Urinary bladder (tissue), 4 donors: ENCODE results near the gene ANTXR2. TPM values are rescaled to one million over a fixed set of nuclear protein-coding genes. Genes with fewer than 3 reads are reported as not detected.
"Not testable (repeated sequence)": the region's sequence is repeated elsewhere in the genome, so short reads cannot be mapped to it uniquely, and the experiment has no call there.

Experiments
- DNase-seq: peaks from one replicate; pipeline ENCODE4 v3.0.0-alpha.2; 2015; ENCODE audit errors: extremely low spot score
- H3K27ac ChIP-seq: one replicate; pipeline ENCODE4 v1.5.1; 2013; ENCODE audit warnings: low read depth, mild to moderate bottlenecking, moderate library complexity
- H3K36me3 ChIP-seq: one replicate; pipeline ENCODE4 v1.6.1; 2013; ENCODE audit warnings: mild to moderate bottlenecking, moderate library complexity; ENCODE audit not compliant: insufficient read depth
- H3K4me1 ChIP-seq: one replicate; pipeline ENCODE4 v1.6.1; 2013; ENCODE audit warnings: mild to moderate bottlenecking, moderate library complexity; ENCODE audit not compliant: insufficient read depth
- H3K4me3 ChIP-seq: one replicate; pipeline ENCODE4 v1.5.1; 2013; ENCODE audit warnings: low read depth, low read length
- WGBS: extraction: QIAGEN DNeasy Blood & Tissue Kit; methylation state at CpG from one replicate; pipeline ENCODE4 v1.1.7; 2013; 5-methylcytosine and 5-hydroxymethylcytosine counted together
- polyA plus RNA-seq: library from polyadenylated mRNA; stranded (reverse); fragments of 200-250 nt; gene quantifications from one replicate; pipeline ENCODE4 v1.2.3, GENCODE V29; 2013
- total RNA-seq: library from RNA; depleted of rRNA; stranded (reverse); fragments of >200 nt; gene quantifications from one replicate; pipeline ENCODE4 v1.2.3, GENCODE V29; 2014
- donor health status: healthy with polysubstance abuse.
- donor health status: healthy.

The ANTXR2 gene
- total RNA-seq, result 149 TPM
- 133 TPM for polyA plus RNA-seq

DNA sequence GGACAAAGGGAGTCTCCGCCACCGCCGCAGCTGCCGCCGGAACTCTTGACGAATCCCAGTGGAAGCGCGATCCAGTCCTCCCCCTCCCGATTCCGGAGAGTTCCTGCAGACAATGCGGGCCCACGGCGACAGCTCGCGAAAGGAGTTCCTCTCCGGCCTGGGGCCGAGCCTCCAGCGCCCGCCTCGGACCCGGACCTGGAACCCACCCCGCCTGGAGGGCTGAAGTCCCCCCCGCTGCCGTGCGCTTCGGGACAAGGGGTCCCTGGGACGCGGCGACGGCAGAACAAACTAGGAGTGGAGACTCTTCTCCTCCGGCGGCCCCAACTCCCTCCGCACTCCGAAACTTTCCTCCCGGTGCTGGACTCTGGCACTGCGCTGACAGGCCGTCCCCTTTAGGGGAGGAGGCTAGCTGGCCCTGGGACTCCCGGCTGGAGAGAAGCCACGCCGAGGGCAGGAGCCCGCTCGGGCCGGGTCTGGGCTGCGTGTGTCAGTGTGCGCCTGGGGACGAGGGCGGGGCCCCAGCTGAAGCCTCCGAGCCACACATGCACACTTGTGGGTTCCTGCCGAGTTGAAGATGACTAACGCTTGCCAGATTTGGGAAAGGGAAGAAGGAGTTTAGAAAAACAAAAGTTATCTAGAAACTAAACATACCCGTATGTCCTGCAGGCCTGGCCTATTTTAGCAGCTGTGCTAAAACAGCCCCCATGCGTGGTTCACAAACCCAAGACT is at the start of gene ANTXR2:
Gene ANTXR2 (minus strand): TSS at position 486 of the 729 bp plus-strand sequence. CDS start 669 bp downstream, outside the sequence.
- WGBS, result under 1% methylated on average over 52 of the region's 52 CpGs
- H3K4me3 ChIP-seq, result peak within 1 kb of the TSS; percentile 83
- peak within 1 kb of the TSS; percentile 91 for H3K27ac ChIP-seq
- H3K36me3 ChIP-seq, result no peaks in the 10 kb centered on the region
- H3K4me1 ChIP-seq, result no peaks in the 10 kb centered on the region
- peak; percentile 58 for DNase-seq

DNA sequence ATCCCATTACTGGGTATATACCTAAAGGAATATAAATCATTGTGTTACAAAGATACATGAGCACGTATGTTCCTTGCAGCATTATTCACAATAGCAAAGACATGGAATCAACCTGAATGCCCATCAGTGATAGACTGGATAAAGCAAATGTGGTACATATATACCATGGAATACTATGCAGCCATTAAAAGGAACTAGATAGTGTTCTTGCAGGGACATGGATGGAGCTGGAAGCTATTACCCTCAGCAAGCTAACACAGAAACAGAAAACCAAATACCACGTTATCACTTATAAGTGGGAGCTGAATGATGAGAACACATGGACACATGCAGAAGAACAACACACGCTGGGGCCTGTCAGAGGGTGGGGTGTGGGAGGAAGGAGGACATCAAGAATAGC is 48.8 kb upstream of the ANTXR2 start:
- not testable (repeated sequence) for DNase-seq, H3K4me1 ChIP-seq, H3K4me3 ChIP-seq, H3K27ac ChIP-seq, H3K36me3 ChIP-seq
- 96% methylated on average over 3 of the region's 3 CpGs for WGBS

DNA sequence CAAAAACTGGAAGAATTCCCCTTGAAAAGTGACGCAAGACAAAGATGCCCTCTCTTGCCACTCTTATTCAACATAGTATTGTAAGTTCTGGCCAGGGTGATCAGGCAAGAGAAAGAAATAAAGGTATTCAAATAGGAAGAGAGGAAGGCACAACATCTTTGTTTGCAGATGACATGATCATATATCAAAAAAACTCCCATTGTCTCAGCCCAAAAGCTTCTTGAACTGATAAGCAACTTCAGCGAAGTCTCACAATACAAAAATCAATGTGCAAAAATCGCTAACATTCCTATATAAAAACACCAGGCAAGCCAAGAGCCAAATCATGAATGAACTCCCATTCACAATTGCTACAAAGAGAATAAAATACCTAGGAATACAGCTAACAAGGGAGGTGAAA is 46.6 kb upstream of the ANTXR2 start:
- H3K36me3 ChIP-seq, H3K4me1 ChIP-seq, DNase-seq, H3K27ac ChIP-seq, H3K4me3 ChIP-seq: not testable (repeated sequence)
- WGBS, result 91% methylated on average over 3 of the region's 3 CpGs

DNA sequence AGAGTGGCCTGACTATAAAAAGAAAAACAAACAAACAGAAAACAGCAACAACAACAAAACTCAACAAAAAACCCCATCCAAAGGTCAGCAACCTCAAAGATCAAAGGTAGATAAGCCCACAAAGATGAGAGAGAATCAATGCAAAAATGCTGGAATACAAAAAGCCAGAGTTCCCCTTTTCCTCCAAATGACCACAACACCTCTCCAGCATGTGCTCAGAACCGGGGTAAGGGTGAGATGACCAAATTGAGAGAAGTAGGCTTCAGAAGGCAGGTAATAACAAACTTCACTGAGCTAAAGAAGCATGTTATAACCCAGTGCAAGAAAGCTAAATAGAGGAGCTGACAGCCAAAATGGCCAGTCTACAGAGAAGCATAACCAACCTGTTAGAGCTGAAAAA is 43.5 kb upstream of the ANTXR2 start:
- WGBS, result 75% methylated on average over 1 of the region's 1 CpG
- no peaks in the 10 kb centered on the region for H3K4me1 ChIP-seq
- no peaks in the 10 kb centered on the region for H3K36me3 ChIP-seq
- DNase-seq, result no peak
- H3K27ac ChIP-seq, result no peak overlapping the region
- no peak overlapping the region for H3K4me3 ChIP-seq

DNA sequence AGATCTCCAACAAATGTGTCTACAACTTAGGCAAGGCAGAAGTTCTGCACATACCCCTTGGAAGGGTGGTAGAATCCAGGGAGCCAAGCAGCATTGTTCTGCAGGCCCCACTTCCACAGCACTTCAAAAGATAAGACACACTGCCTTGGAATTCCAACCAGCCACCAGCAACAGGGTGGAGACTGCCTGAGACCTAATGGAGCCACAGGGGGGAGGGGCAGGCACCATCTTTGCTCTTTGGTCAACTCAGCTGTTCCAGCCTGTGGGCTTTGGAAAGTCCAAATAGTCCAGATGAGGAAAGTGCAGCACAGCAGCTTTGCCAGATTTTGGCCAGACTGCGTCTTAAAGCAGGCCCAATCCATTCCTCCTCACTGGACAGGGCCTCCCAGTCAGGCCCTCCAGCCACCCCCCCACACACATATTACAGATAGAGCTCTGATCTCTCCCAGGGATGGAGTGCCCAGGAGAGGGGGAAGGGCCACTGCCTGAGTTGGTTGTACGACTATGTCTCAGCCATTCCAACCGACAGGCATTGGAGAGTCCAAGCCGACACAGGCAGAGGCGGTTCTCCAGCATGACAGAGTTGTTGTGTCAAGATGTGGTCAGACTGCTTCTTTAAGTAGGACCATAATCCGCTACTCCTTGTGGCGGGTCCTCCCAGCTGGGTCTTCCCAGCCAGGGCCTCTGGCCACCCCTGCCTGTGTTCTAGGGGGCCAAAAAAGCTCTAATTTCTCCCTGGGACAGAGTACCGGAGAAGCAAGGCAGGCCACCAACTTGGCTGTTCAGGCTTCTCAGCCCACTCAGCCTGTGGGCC is 42.5 kb upstream of the ANTXR2 start:
- no peak for DNase-seq
- 99% methylated on average over 8 of the region's 8 CpGs for WGBS
- no peak overlapping the region for H3K4me3 ChIP-seq
- no peak overlapping the region for H3K27ac ChIP-seq
- H3K36me3 ChIP-seq, result no peaks in the 10 kb centered on the region
- no peaks in the 10 kb centered on the region for H3K4me1 ChIP-seq

DNA sequence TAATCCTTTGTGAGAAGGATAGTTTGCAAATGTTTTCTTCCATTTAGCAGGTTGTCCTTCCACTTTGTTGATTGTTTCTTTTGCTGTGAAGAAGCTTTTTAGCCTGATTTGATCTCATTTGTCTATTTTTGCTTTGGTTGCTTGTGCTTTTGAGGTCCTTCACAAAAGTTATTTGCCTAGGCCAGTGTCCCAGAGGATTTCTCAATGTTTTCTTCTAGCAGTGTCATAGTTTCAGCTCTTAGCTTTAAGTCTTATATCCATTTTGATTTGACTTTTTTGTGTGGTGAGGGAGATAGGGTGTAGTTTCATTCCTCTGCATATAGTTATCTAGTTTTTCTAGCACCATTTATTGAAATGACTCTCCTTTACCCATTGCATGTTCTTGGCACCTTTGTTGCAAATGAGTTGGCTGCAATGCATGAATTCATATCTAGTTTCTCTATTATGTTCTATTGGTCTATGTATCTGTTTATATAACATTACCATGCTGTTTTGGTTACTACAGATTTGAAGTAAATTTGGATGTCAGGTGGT is 41.8 kb upstream of the ANTXR2 start:
- Histone ChIP-seq H3K4me1 (no peaks in the 10 kb centered on the region), H3K36me3 (no peaks in the 10 kb centered on the region), H3K4me3 (no peak overlapping the region), H3K27ac (no peak overlapping the region)
- DNase-seq, result no peak

DNA sequence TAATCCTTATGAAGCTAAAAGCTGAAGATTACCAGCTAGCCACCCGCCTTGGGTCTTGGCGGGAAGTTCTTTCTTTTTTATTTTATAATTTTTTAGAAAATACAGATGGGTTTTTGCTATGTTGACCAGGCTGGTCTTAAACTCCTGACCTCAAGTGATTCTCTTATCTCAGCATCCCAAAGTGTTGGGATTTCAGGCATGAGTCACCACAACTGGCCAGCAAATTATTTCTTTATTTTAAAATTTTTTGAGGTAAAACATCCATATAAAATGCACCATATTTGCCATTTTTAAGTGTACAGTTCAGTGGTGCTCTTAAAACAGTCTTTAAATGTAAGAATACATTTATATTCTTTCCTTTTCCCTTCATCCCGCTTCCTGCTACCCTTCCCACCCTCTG is 40.6 kb upstream of the ANTXR2 start:
- no peaks in the 10 kb centered on the region for H3K4me1 ChIP-seq
- no peak overlapping the region for H3K4me3 ChIP-seq
- H3K27ac ChIP-seq, result no peak overlapping the region
- WGBS, result 95% methylated on average over 3 of the region's 3 CpGs
- no peak for DNase-seq
- H3K36me3 ChIP-seq, result no peaks in the 10 kb centered on the region

DNA sequence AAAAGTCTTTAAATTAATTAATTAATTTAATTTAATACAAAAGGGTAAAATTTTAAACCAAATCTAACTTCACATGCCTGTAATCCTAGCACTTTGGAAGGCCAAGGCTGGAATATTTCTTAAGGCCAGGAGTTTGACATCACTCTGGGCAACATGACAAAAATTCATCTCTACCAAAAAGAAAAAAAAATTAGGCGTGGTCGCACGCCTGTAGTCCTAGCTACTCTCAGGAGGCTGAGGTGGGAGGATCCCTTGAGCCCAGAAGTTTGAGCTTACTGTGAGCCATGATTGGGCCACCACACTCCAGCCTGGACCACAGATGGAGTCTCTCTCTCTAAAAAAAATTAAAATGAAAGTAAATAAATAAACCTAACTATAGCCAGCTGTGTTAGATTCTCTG is 39.2 kb upstream of the ANTXR2 start:
- Histone ChIP-seq H3K27ac (no peak overlapping the region), H3K4me1 (no peaks in the 10 kb centered on the region), H3K4me3 (no peak overlapping the region), H3K36me3 (no peaks in the 10 kb centered on the region)
- no peak for DNase-seq
- 65% methylated on average over 3 of the region's 3 CpGs for WGBS

DNA sequence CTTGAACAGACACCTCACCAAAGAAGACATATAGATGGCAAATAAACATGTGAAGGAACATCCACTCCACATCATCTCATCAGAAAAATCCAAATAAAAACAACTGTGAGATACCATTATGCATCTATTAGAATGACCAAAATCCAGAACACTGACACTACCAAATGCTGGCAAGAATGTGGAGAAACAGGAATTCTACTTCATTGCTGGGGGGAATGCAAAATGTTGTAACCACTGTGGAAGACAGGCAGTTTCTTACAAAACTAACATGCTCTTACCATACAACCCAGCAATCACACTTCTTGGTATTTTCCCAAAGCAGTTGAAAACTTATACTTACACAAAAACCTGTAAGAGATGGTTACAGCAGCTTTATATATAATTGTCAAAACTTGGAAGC is 38.2 kb upstream of the ANTXR2 start:
- Histone ChIP-seq H3K36me3 (no peaks in the 10 kb centered on the region), H3K4me1 (no peaks in the 10 kb centered on the region), H3K4me3 (no peak overlapping the region), H3K27ac (no peak overlapping the region)
- DNase-seq, result no peak

DNA sequence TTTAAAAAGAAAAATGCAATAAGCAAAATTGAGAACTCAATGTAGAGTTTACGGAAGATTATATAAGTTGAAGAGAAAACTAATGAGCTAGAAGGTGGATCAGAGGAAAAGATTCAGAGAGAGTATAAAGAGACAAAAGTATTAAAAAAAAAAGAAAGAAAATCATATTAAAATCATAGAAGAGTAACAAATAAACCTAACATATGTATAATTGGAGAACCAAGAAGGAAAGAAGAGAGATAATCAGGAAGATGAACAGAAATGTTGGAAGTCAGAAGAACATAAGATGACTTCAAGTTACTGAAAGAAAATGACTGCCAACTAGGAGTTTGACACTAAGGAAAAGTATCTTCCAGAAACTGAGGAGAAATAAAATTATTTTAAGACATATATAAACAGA is 34.3 kb upstream of the ANTXR2 start:
- WGBS, result 99% methylated on average over 1 of the region's 1 CpG
- H3K36me3 ChIP-seq, result no peaks in the 10 kb centered on the region
- no peak overlapping the region for H3K4me3 ChIP-seq
- H3K4me1 ChIP-seq, result no peaks in the 10 kb centered on the region
- no peak overlapping the region for H3K27ac ChIP-seq
- no peak for DNase-seq

DNA sequence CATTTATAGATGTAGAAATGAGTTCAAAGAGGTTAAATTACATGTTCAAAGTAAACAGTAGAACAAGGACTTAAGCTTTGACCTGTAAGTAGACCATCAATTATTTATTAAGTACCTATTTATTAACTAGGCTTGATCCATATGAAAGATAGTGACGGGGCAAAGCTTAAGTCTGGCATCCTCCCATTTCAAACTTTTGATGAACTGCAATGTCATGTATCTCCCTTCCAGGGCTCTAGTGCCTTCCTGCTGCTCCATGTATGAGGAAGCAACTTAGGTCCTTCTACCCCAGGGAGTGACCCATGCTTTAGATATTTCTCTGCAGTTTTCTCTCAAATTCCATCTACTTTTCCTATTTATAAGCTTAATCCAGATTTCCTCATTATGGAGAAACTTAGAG is 31.9 kb upstream of the ANTXR2 start:
- Histone ChIP-seq H3K4me1 (no peaks in the 10 kb centered on the region), H3K4me3 (no peak overlapping the region), H3K27ac (no peak overlapping the region), H3K36me3 (no peaks in the 10 kb centered on the region)
- DNase-seq, result no peak
- 89% methylated on average over 1 of the region's 1 CpG for WGBS

DNA sequence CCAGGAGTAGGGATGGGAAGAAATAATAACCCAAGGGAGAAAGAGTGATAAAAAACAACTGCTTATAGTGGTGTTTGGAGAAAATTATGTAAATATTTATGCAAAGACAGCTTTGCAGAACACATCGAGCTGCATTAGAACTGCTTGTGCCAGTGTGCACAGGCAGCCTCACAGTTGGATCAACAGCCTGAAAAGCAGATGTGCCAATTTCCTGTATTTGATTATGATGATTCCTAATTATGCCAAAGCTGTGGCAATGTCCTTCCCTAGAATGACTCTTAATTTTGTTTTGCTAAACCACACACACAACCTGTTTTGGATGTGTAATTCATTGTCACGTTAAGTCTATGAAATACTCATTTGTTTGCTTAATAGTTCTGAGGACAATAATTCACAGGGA is 30.6 kb upstream of the ANTXR2 start:
- H3K4me3 ChIP-seq, result no peak overlapping the region
- no peak overlapping the region for H3K27ac ChIP-seq
- 51% methylated on average over 2 of the region's 2 CpGs for WGBS
- H3K36me3 ChIP-seq, result no peaks in the 10 kb centered on the region
- no peaks in the 10 kb centered on the region for H3K4me1 ChIP-seq
- DNase-seq, result no peak

DNA sequence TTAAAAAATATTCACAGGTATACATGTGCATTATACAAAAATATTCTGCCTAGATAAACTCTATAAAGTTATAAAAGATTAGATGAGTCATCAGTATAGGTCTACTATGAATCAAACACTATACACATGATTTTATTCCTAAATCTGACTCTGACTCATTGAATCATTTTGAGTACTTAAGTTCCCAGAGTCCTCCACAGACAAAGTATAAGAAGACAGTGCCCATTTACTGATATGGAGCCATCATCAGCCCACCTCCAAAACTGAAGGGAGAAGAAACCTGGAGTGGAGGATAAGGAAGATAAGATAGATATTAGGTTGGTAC is 28.7 kb upstream of the ANTXR2 start:
- Histone ChIP-seq H3K4me1 (no peaks in the 10 kb centered on the region), H3K36me3 (no peaks in the 10 kb centered on the region), H3K27ac (no peak overlapping the region), H3K4me3 (no peak overlapping the region)
- no peak for DNase-seq

DNA sequence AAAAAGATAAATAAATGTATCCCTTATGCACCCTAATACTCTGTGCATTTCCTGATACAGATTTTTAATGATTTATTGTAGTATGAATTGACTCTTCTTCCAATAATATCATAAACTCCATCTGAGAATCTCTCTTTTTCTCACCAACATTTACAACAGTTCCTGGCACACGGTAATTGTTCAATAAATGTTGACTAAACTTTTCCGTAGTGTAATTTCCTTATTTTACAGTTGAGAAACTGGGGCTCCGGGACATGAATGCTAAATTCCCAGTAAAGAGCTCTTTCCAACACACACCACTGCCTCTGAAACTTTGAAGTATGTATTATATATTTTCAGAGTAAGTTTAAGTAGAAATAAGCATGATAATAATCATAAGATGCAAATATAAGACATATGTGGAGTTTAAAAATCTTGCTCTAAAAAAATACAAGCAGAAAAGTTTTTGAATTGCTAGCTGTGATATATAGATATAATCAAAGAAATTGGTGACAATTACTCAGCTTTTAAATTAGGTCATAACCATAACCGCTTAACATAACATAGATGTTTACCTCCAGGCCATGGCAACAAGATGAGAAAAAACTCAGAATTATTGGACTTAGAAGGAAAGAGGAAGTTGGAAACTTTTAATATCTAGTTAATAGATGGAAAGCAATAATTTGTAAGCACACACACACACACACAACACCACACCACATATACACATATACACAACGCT is 28.2 kb upstream of the ANTXR2 start:
- H3K4me1 ChIP-seq, result no peaks in the 10 kb centered on the region
- WGBS, result 84% methylated on average over 5 of the region's 5 CpGs
- no peak for DNase-seq
- no peak overlapping the region for H3K27ac ChIP-seq
- no peak overlapping the region for H3K4me3 ChIP-seq
- no peaks in the 10 kb centered on the region for H3K36me3 ChIP-seq
